ENCODE results near the gene KLK11. TPM values are rescaled to one million over a fixed set of nuclear protein-coding genes. Genes with fewer than 3 reads are reported as not detected.

The KLK11 gene
- total and polyA plus RNA-seq, 7 experiments from 2014 or later = not detected

- no peak overlapping the region for H3K4me3 ChIP-seq (ENCODE audit: low read length)
- no peak overlapping the region for H3K27ac Mint-ChIP-seq
- no peaks in the 10 kb centered on the region for H3K9me3 ChIP-seq (ENCODE audit: control insufficient read depth in 2 of 3, low read length in 3 of 3)
- peaks cover 0 to 4% (median 0%) of the 10 kb centered on the region in 7 donors for H3K4me1 Mint-ChIP-seq
- no peaks in the 10 kb centered on the region for H3K36me3 ChIP-seq (ENCODE audit: control insufficient read depth in 2 of 3, insufficient read depth in 3 of 3, low read length in 3 of 3)
- ChIA-PET POLR2A (no interaction called here), CTCF (no interaction called here)
- peaks cover 5 to 51% (median 29%) of the 10 kb centered on the region in 5 donors for H3K27me3 Mint-ChIP-seq
- no peaks in the 10 kb centered on the region for H3K27me3 ChIP-seq (ENCODE audit: control insufficient read depth in 2 of 2, insufficient read depth in 2 of 2, low read length in 2 of 2)
- peaks cover 0 to 3% (median 0%) of the 10 kb centered on the region in 11 donors for H3K9me3 Mint-ChIP-seq
- H3K27ac ChIP-seq (ENCODE audit: low read depth, low read length) = no peak overlapping the region
- no peaks in the 10 kb centered on the region for H3K4me1 ChIP-seq (ENCODE audit: control insufficient read depth in 2 of 2, insufficient read depth in 2 of 2, low read length in 2 of 2)
- no peak for DNase-seq
- H3K36me3 Mint-ChIP-seq = peaks cover 0 to 3% (median 0%) of the 10 kb centered on the region in 5 donors
- no peak for ATAC-seq
- intact Hi-C loops (cut with micrococcal nuclease) = no loop called here
- H3K4me3 Mint-ChIP-seq = no peak overlapping the region
These were observed 17.1 kb downstream of the KLK11 start for GRCh38 chr19:51009061-51009891.

- H3K4me3 ChIP-seq (ENCODE audit: low read length) = no peak overlapping the region
- DNase-seq (no peak), ATAC-seq (no peak)
- intact Hi-C loops (cut with micrococcal nuclease) = no loop called here
- no peaks in the 10 kb centered on the region for H3K36me3 ChIP-seq (ENCODE audit: control insufficient read depth in 2 of 3, insufficient read depth in 3 of 3, low read length in 3 of 3)
- Mint-ChIP-seq H3K4me1 (peaks cover 0 to 4% (median 0%) of the 10 kb centered on the region in 7 donors), H3K27ac (peak overlapping the region in 1 of 9 donors; percentile 32), H3K4me3 (no peak overlapping the region), H3K9me3 (peaks cover 0 to 3% (median 0%) of the 10 kb centered on the region in 11 donors), H3K27me3 (peaks cover 0 to 46% (median 31%) of the 10 kb centered on the region in 5 donors), H3K36me3 (peaks cover 0 to 3% (median 0%) of the 10 kb centered on the region in 5 donors)
- H3K27ac ChIP-seq (ENCODE audit: low read depth, low read length) = no peak overlapping the region
- no peaks in the 10 kb centered on the region for H3K4me1 ChIP-seq (ENCODE audit: control insufficient read depth in 2 of 2, insufficient read depth in 2 of 2, low read length in 2 of 2)
- H3K9me3 ChIP-seq (ENCODE audit: control insufficient read depth in 2 of 3, low read length in 3 of 3) = no peaks in the 10 kb centered on the region
- POLR2A ChIA-PET = no interaction called here
- CTCF ChIA-PET = no interaction called here
- peaks cover 0 to 1% of the 10 kb centered on the region in 2 donors for H3K27me3 ChIP-seq (ENCODE audit: control insufficient read depth in 2 of 2, insufficient read depth in 2 of 2, low read length in 2 of 2)
These were observed 18.9 kb downstream of the KLK11 start for GRCh38 chr19:51007488-51007887.

- POLR2A ChIA-PET = no interaction called here
- Histone ChIP-seq H3K27ac (ENCODE audit: low read depth, low read length) (no peak overlapping the region), H3K36me3 (ENCODE audit: control insufficient read depth in 2 of 3, insufficient read depth in 3 of 3, low read length in 3 of 3) (no peaks in the 10 kb centered on the region), H3K9me3 (ENCODE audit: control insufficient read depth in 2 of 3, low read length in 3 of 3) (no peaks in the 10 kb centered on the region), H3K4me1 (ENCODE audit: control insufficient read depth in 2 of 2, insufficient read depth in 2 of 2, low read length in 2 of 2) (no peaks in the 10 kb centered on the region), H3K4me3 (ENCODE audit: low read length) (no peak overlapping the region), H3K27me3 (ENCODE audit: control insufficient read depth in 2 of 2, insufficient read depth in 2 of 2, low read length in 2 of 2) (peaks cover 0 to 6% of the 10 kb centered on the region in 2 donors)
- CTCF ChIA-PET = no interaction called here
- Mint-ChIP-seq H3K9me3 (peaks cover 0 to 3% (median 0%) of the 10 kb centered on the region in 11 donors), H3K36me3 (peaks cover 0 to 3% (median 0%) of the 10 kb centered on the region in 5 donors), H3K4me1 (peaks cover 0 to 5% (median 0%) of the 10 kb centered on the region in 7 donors), H3K4me3 (no peak overlapping the region), H3K27ac (peak overlapping the region in 1 of 9 donors; percentile 18), H3K27me3 (peaks cover 0 to 55% (median 38%) of the 10 kb centered on the region in 5 donors)
- DNase-seq = no peak
- intact Hi-C loops (cut with micrococcal nuclease) = no loop called here
- no peak for ATAC-seq
These were observed 20.0 kb downstream of the KLK11 start for GRCh38 chr19:51006406-51006805.

- H3K9me3 ChIP-seq (ENCODE audit: control insufficient read depth in 2 of 3, low read length in 3 of 3) = no peaks in the 10 kb centered on the region
- H3K36me3 Mint-ChIP-seq = no peaks in the 10 kb centered on the region
These were observed 21.2 kb downstream of the KLK11 start for GRCh38 chr19:51005248-51005647.

GRCh38 chr19:51003316-51003715 is 23.1 kb downstream of the KLK11 start:
- no peak for DNase-seq
- intact Hi-C loops (cut with micrococcal nuclease) = no loop called here
- CTCF ChIA-PET = no interaction called here
- no peaks in the 10 kb centered on the region for H3K9me3 Mint-ChIP-seq
- no peak for ATAC-seq
- no peak overlapping the region for H3K27ac ChIP-seq (ENCODE audit: low read depth, low read length)
- no peaks in the 10 kb centered on the region for H3K4me1 ChIP-seq (ENCODE audit: control insufficient read depth in 2 of 2, insufficient read depth in 2 of 2, low read length in 2 of 2)
- no peaks in the 10 kb centered on the region for H3K9me3 ChIP-seq (ENCODE audit: control insufficient read depth in 2 of 3, low read length in 3 of 3)
- H3K4me3 Mint-ChIP-seq = no peak overlapping the region
- H3K4me1 Mint-ChIP-seq = peaks cover 0 to 5% (median 0%) of the 10 kb centered on the region in 7 donors
- no peaks in the 10 kb centered on the region for H3K36me3 Mint-ChIP-seq
- H3K27ac Mint-ChIP-seq = no peak overlapping the region
- peaks cover 0 to 55% (median 47%) of the 10 kb centered on the region in 5 donors for H3K27me3 Mint-ChIP-seq
- no peaks in the 10 kb centered on the region for H3K36me3 ChIP-seq (ENCODE audit: control insufficient read depth in 2 of 3, insufficient read depth in 3 of 3, low read length in 3 of 3)
- H3K4me3 ChIP-seq (ENCODE audit: low read length) = no peak overlapping the region
- peaks cover 0 to 6% of the 10 kb centered on the region in 2 donors for H3K27me3 ChIP-seq (ENCODE audit: control insufficient read depth in 2 of 2, insufficient read depth in 2 of 2, low read length in 2 of 2)
- POLR2A ChIA-PET = no interaction called here

More at GRCh38 chr19:51005248-51005647, 21.2 kb downstream of the KLK11 start:
- H3K4me3 Mint-ChIP-seq = no peak overlapping the region
- Histone ChIP-seq H3K4me1 (ENCODE audit: control insufficient read depth in 2 of 2, insufficient read depth in 2 of 2, low read length in 2 of 2) (no peaks in the 10 kb centered on the region), H3K27me3 (ENCODE audit: control insufficient read depth in 2 of 2, insufficient read depth in 2 of 2, low read length in 2 of 2) (peaks cover 0 to 6% of the 10 kb centered on the region in 2 donors), H3K4me3 (ENCODE audit: low read length) (no peak overlapping the region), H3K36me3 (ENCODE audit: control insufficient read depth in 2 of 3, insufficient read depth in 3 of 3, low read length in 3 of 3) (no peaks in the 10 kb centered on the region), H3K27ac (ENCODE audit: low read depth, low read length) (no peak overlapping the region)
- POLR2A ChIA-PET = no interaction called here
- peaks cover 0 to 5% (median 0%) of the 10 kb centered on the region in 7 donors for H3K4me1 Mint-ChIP-seq
- H3K27me3 Mint-ChIP-seq = peaks cover 0 to 53% (median 36%) of the 10 kb centered on the region in 5 donors
- DNase-seq = no peak
- H3K27ac Mint-ChIP-seq = no peak overlapping the region
- intact Hi-C loops (cut with micrococcal nuclease) = no loop called here
- H3K9me3 Mint-ChIP-seq = no peaks in the 10 kb centered on the region
- ATAC-seq = no peak
- CTCF ChIA-PET = no interaction called here

- H3K9me3 Mint-ChIP-seq = no peaks in the 10 kb centered on the region
- peaks cover 0 to 5% (median 0%) of the 10 kb centered on the region in 7 donors for H3K4me1 Mint-ChIP-seq
- intact Hi-C loops (cut with micrococcal nuclease) = no loop called here
- Histone ChIP-seq H3K9me3 (ENCODE audit: control insufficient read depth in 2 of 3, low read length in 3 of 3) (no peaks in the 10 kb centered on the region), H3K27ac (ENCODE audit: low read depth, low read length) (no peak overlapping the region), H3K27me3 (ENCODE audit: control insufficient read depth in 2 of 2, insufficient read depth in 2 of 2, low read length in 2 of 2) (peaks cover 0 to 6% of the 10 kb centered on the region in 2 donors), H3K36me3 (ENCODE audit: control insufficient read depth in 2 of 3, insufficient read depth in 3 of 3, low read length in 3 of 3) (no peaks in the 10 kb centered on the region), H3K4me3 (ENCODE audit: low read length) (no peak overlapping the region), H3K4me1 (ENCODE audit: control insufficient read depth in 2 of 2, insufficient read depth in 2 of 2, low read length in 2 of 2) (no peaks in the 10 kb centered on the region)
- ChIA-PET POLR2A (no interaction called here), CTCF (interaction anchor here (0.7 kb wide), 1 partner anchor 739 kb away, joined by 3 read pairs; no protein-coding TSS in a partner anchor)
- H3K36me3 Mint-ChIP-seq = no peaks in the 10 kb centered on the region
- DNase-seq (no peak), ATAC-seq (no peak)
- peak overlapping the region in 1 of 10 donors; percentile 53 for H3K4me3 Mint-ChIP-seq
- peaks cover 0 to 59% (median 51%) of the 10 kb centered on the region in 5 donors for H3K27me3 Mint-ChIP-seq
- H3K27ac Mint-ChIP-seq = no peak overlapping the region
These were observed 23.7 kb downstream of the KLK11 start for GRCh38 chr19:51002542-51003311.

Measured in naive thymus-derived CD4-positive, alpha-beta T cell (primary cell).